NCI-H2029 treated with DMSO at 0.1 percent for 48 hours (cell line): ENCODE data around the gene PCNP.
"Not testable (repeated sequence)": the region's sequence is repeated elsewhere in the genome, so short reads cannot be mapped to it uniquely, and the experiment has no call there.

Experiments
- DNase-seq: peaks from one replicate; lab custom pipeline; 2025; lab: John Stamatoyannopoulos, UW

PCNP gene

GRCh38 chr3:101573449-101574387, at the start of gene PCNP:
PCNP (plus strand) TSS chr3:101574180; CDS start chr3:101574216, 36 bp downstream.
- peak; percentile 94 for DNase-seq

- DNase-seq, result no peak
Observed at GRCh38 chr3:101527441-101527840, 46.5 kb upstream of the PCNP start.

GRCh38 chr3:101527906-101528305, 46.1 kb upstream of the PCNP start:
- no peak for DNase-seq

DNA sequence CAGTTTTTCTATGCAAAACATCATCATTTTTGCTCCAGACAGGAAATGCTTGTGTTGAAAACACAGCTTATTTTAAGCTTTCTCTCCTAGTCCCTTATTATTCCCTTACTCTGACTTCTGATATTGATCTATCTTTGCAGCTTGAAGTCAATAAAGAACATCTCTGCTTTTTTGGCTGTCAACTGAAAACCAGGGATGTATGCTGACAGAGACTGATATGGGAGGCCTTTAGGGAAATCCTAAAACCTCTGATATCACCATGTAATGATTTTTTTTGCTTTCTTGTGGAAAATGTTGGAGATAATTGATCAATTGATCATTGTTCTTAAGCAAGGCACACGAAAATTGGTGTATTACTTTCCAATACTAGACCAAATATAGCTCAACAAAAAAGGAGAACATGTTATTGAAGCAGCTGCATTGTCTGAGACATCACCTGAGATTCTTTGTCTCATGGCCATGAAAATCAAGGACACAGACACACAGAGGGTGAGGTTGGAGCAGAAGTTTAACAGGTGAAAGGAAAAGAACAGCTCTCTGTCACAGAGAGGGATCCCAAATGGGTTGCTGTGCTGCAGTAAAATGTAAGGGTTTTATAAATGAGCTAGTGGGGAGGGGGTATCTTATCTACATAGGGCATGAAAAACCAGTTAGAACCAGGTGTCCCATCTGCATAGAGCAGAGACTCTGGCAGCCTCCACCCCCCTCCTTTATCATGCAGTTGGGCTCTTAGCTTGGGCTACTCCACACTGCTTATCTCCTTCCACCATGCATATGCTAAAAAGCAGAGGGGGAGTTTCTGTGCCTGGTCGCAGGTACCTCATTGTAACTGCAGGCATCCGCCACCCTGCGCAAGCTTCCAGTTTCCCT, 43.9 kb upstream of the PCNP start:
- no peak for DNase-seq

DNA sequence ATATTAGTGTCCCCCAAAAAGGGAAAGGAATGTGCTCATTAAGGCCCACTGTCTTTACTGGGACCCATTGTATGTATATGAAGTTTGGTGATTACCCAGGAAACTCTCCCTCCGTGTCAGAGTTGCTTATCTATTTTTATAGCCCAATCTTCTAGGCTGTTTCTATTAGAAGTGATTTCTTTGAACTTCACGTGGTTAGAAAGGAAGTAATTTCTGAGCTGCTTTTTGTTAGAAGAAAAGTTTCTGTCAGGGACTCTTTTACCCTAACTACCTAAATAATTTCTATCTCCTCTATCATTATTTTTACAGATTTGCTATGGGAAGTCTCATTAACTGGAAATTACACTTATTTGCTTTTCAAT, 43.3 kb upstream of the PCNP start:
- no peak for DNase-seq

DNA sequence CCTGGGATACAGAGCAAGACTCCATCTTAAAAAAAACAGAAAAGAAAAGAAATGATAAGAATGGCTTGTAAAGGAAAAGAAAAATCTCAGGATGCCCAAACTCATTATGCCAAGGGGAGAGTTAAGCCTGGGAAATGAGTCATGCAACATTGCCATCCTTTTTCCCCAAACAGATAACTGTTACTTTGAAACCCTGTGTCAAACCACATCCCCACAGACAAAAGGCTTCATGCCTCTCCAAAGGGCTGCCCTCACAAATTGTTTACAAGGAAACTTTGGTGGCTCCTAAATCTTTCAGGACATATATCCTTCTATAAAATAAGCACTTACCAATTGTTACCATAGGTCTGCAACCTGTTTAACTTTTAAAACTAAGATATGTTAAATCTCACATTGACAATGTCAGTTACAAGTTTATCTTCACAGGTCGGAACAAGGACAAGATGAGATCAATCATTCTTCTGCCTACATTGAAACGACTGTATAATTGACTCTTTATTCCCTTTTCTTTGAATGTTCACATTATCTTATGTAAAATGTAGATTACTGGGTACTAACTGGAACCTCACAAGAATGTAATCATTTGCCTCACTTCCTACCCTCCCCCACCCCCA, 42.4 kb upstream of the PCNP start:
- no peak for DNase-seq

- DNase-seq, result no peak
Observed at GRCh38 chr3:101532783-101533602, 41.0 kb upstream of the PCNP start.

DNA sequence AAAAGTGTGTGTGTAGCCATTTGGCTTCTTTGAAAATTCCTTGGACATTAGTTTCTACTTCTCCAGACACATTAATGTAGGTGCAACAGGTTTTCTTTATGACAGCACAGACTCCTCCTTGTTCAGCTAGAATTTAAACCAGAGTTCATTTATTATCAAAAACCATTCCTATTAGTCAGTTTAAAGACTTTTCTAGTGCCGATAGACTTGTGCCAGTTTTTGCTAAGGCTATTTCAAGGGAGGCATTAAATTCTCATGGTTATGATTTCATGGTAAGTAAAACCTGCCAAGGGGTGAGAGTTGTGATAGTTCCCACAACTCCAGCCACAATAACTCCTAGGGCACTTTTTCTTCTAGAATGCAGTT, 40.4 kb upstream of the PCNP start:
- no peak for DNase-seq

DNA sequence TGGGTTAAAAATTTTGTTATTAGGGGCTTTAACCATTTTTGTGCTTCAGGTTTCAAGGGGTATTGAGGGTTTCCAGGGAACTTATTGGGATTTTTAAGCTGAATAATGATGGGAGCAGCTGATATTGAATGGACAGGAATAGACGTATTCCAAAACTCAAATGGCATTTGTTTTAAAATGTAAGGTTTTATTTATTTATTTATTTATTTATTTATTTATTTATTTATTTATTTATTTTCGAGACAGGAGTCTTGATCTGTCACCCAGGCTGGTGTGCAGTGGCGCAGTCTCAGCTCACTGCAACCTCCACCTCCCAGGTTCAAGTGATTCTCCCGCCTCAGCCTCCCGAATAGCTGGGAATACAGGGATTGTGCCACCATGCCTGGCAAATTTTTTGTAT, 38.8 kb upstream of the PCNP start:
- DNase-seq, result no peak

GRCh38 chr3:101536266-101536665, 37.7 kb upstream of the PCNP start:
- no peak for DNase-seq

- DNase-seq, result not testable (repeated sequence)
Observed at GRCh38 chr3:101536955-101537354, 37.0 kb upstream of the PCNP start.

DNA sequence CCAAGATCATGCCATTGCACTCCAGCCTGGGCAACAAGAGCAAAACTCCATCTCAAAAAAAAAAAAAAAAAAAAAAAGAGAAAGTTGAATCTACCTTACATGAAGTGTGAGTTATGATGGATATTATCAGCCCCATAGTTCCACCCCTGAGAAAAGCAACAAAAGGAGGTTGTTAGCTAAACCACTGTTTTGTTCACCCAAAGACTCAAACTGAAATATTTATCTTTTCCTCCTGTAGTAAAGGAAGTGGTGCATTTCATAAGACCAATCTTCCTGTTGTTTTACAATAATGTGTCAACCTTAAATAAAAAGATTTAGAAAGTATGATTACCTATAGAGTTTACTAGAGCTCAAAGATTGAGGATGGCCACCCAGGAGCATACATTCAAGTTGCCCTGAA, 31.0 kb upstream of the PCNP start:
- DNase-seq, result no peak

GRCh38 chr3:101544161-101544850, 29.7 kb upstream of the PCNP start:
- no peak for DNase-seq

DNA sequence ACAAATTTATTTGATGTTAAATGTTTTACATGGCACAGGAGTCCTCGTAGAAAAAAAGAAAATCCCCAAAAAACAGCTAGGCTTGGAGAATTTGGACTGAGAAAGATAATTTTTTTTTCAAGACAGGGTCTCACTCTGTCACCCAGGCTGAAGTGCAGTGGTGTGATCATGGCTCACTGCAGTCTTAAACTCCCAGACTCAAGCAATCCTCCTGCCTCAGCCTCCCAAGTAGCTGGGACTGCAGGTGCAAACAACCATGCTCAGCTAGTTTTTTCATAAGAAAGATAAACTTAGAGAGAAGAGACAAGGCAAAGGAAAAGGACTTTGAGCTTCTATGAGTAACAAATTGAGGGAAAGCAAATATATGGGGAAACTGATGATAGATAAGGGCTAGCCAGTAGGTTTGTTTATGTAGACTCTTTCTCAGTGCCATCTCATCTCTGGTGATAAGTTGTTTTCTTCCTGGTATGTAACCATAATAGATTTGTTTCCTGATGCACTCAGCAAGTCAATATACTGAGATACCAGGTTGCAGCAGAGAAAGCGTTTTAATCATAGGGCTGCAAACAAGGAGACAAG, 25.4 kb upstream of the PCNP start:
- no peak for DNase-seq

DNA sequence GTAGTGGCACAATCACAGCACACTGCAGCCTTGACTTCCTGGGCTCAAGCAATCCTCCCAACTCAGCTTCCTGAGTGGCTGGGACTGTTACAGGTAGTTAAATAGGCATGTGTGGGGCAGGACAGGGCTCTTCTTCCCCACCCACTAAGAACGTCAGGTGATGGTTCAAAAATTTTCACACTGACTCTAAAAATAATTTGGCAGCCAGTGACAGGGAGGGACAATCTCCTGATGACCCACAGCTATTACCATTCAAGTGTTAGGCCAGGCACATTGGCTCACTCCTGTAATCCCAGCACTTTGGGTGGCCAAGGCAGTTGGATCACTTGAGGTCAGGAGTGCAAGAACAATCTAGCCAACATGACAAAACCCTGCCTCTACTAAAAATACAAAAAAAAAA, 24.5 kb upstream of the PCNP start:
- DNase-seq, result no peak

DNA sequence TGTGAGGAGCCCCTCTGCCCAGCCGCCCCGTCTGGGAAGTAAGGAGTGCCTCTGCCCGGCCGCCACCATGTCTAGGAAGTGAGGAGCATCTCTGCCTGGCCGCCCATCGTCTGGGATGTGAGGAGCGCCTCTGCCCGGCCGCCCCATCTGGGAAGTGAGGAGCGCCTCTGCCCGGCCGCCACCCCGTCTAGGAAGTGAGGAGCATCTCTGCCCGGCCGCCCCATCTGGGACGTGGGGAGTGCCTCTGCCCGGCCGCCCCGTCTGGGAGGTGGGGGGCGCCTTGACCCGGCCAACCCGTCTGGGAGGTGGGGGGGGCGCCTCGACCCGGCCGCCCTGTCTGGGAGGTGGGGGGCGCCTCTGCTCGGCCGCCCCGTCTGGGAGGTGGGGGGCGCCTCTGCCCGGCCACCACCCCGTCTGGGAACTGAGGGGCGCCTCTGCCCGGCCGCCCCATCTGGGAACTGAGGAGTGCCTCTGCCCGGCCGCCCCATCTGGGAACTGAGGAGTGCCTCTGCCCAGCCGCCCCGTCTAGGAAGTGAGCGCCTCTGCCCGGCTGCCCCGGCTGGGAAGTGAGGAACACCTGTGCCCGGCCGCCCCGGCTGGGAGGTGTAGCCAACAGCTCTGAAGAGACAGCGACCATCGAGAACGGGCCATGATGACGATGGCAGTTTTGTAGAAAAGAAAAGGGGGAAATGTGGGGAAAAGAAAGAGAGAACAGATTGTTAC, 22.5 kb upstream of the PCNP start:
- DNase-seq, result not testable (repeated sequence)

- DNase-seq, result not testable (repeated sequence)
Observed at GRCh38 chr3:101553381-101553780, 20.6 kb upstream of the PCNP start.

- no peak for DNase-seq
Observed at GRCh38 chr3:101556064-101556463, 17.9 kb upstream of the PCNP start.

DNA sequence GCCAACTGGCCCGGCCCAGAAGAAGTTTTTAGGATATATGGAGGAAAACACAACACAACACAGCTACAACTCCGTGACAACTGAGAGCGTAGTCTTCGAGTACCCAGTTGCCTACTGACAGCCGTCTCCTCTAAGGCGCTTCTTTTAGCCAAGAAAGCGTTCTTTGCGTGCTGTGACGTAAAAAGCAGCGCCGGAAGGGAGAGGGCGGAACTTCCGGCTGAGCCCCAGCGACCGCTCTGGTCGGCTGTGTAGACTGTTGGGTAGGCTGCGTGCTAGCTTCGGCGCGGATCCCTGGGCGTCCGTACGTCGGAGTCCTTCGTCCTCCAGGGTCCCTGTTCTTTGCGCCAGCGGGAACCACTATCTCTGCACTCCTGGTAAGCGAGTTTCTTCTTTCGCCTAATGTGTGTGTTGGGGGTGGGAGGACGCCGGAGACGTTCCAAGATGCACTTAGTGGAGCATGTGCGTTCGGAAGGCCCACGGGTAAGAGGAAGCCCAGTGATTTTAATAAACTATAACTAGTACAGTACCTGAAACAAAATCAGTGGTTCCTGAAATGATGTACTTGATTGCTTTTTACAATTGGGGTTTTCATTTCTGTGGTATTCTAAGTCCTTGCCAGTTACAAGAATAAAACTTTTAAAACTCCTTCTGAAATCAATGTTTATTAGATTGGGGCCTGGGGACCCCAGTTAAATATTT, 12.2 kb upstream of the PCNP start, which contains the start of gene TRMT10C:
Gene TRMT10C, plus strand, starts transcription at position 239 of the 699 bp plus-strand sequence. CDS start 2,914 bp downstream, outside the sequence.
- DNase-seq, result peak; percentile 63
